Sigmoid colon (tissue), 4 donors: ENCODE results near the gene MOG.

Experiments
- POLR2A ChIP-seq, 2 donors: fragments of 450-650 bp; IDR thresholded peaks; one replicate each; pipeline ENCODE4 v1.6.1; 2016; ENCODE audit warnings: antibody characterized with exemption in 2 of 2, mild to moderate bottlenecking in 2 of 2, moderate library complexity in 2 of 2
- POLR2AphosphoS5 ChIP-seq, 4 donors: sonication (generic); formaldehyde crosslinking; IDR thresholded peaks; one replicate each; pipeline ENCODE4 v1.6.1; 2017; ENCODE audit warnings: antibody characterized with exemption in 4 of 4
- TF ChIP-seq, protein P1 (sequence below), 4 experiments: fragments of 450-650 bp in 3 of 4; fragments of 200-600 bp in 1 of 4; IDR thresholded peaks; one replicate each; pipeline ENCODE4 v1.5.1; 2016 to 2019; ENCODE audit warnings: antibody characterized with exemption in 4 of 4, mild to moderate bottlenecking in 3 of 4, moderate library complexity in 2 of 4

DNA sequence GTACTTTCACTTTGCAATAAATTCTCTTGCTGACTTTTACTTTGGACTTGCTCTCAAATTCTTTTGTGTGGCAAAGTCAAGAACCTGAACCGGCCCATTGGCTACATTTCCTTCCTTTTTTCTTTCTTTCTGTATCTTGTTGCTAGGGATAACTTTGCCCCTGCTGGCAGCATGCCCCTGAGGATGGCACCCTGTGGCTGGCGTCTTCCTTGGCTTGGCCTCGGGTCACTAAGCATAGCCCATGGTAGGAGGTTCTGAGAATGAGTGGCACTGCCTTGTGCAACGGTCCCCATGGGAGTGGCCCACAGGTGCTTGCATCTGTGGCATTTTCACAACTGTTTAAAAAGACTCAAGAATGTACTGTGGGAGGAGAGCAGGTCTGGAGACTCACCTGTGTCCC, 52.3 kb downstream of the MOG start:
- TF ChIP-seq, protein P1, sequence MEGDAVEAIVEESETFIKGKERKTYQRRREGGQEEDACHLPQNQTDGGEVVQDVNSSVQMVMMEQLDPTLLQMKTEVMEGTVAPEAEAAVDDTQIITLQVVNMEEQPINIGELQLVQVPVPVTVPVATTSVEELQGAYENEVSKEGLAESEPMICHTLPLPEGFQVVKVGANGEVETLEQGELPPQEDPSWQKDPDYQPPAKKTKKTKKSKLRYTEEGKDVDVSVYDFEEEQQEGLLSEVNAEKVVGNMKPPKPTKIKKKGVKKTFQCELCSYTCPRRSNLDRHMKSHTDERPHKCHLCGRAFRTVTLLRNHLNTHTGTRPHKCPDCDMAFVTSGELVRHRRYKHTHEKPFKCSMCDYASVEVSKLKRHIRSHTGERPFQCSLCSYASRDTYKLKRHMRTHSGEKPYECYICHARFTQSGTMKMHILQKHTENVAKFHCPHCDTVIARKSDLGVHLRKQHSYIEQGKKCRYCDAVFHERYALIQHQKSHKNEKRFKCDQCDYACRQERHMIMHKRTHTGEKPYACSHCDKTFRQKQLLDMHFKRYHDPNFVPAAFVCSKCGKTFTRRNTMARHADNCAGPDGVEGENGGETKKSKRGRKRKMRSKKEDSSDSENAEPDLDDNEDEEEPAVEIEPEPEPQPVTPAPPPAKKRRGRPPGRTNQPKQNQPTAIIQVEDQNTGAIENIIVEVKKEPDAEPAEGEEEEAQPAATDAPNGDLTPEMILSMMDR (IDR thresholded peaks at IDR 0.05): no peak
- TF ChIP-seq POLR2A (IDR thresholded peaks at IDR 0.05) (no peak), POLR2AphosphoS5 (IDR thresholded peaks at IDR 0.05) (no peak)
